HepG2 (cell line): ENCODE data around the gene ADSS1. TPM values are rescaled to one million over a fixed set of nuclear protein-coding genes. Genes with fewer than 3 reads are reported as not detected.

Experiments
- ATAC-seq: fragments of 200-7000 bp; cut with Tn5 transposase; 3 replicates; pipeline ENCODE4 v1.9.1; 2020; ENCODE audit warnings: mild to moderate bottlenecking, moderate library complexity
- BruUV-seq: library from RNA; stranded (reverse); fragments of 400-500 nt; replicated peaks from 2 replicates; lab custom pipeline; 2021; lab: Mats Ljungman, UMichigan
- CTCF ChIA-PET: fragments of 300-600 bp; formaldehyde crosslinking; extraction: SDS; loops from one replicate; lab custom pipeline; 2021; ENCODE audit warnings: low total read pairs, inconsistent platforms, low intra/inter-chr PET ratio; lab: Yijun Ruan, JAX
- POLR2A ChIA-PET: fragments of 350-600 bp; sonication (Branson Sonifier 250); formaldehyde crosslinking; loops from one replicate; lab custom pipeline; 2020; ENCODE audit warnings: antibody characterized with exemption, inconsistent platforms; lab: Yijun Ruan, JAX
- DNase-seq: peaks from one replicate; pipeline ENCODE4 v3.0.0-alpha.2; 2015; ENCODE audit warnings: low spot score
- FAIRE-seq: peaks from 3 replicates; lab custom pipeline; 2011; peaks lifted over from hg19 to GRCh38; lab: Jason Lieb, UNC
- H2AFZ ChIP-seq: one replicate; pipeline ENCODE4 v1.6.1; 2011; ENCODE audit warnings: low read length, inconsistent platforms
- H3K27ac ChIP-seq: fragments of 300-600 bp; 3 replicates; pipeline ENCODE4 v1.8.0; 2011; ENCODE audit warnings: mixed run types, mild to moderate bottlenecking, mixed read lengths, low read length, inconsistent platforms; ENCODE audit not compliant: insufficient read depth; ENCODE audit errors: extremely low read length
- H3K27me3 ChIP-seq, 2 experiments: fragments of 200-600 bp in 1 of 2; 2 replicates in 1 of 2; 3 replicates in 1 of 2; pipeline versions ENCODE4 v1.6.0 to v1.8.0; 2011; ENCODE audit warnings: low read length in 2 of 2, mild to moderate bottlenecking in 2 of 2, moderate library complexity in 2 of 2, inconsistent platforms in 1 of 2; ENCODE audit not compliant: insufficient read depth in 2 of 2, control insufficient read depth in 1 of 2
- H3K36me3 ChIP-seq, 2 experiments: fragments of 200-600 bp in 1 of 2; replicated peaks in 1 of 2; 2 replicates in 1 of 2; 3 replicates in 1 of 2; pipeline versions ENCODE4 v1.5.1 to v1.8.0; 2011; ENCODE audit warnings: low read length in 2 of 2, inconsistent platforms in 1 of 2; ENCODE audit not compliant: insufficient read depth in 2 of 2, control insufficient read depth in 1 of 2
- H3K4me1 ChIP-seq: 2 replicates; pipeline ENCODE4 v1.5.1; 2012; ENCODE audit warnings: low read length, inconsistent platforms; ENCODE audit not compliant: insufficient read depth
- H3K4me2 ChIP-seq: 2 replicates; pipeline ENCODE4 v1.6.0; 2011; ENCODE audit warnings: low read depth, low read length, inconsistent platforms
- H3K4me3 ChIP-seq, 3 experiments: fragments of 200-600 bp in 1 of 3; sonication (generic), shearing (Covaris generic) in 1 of 3; replicated peaks in 1 of 3; 2 replicates each; pipeline ENCODE4 v1.5.1; 2011 to 2016; ENCODE audit warnings: low read length in 3 of 3, inconsistent platforms in 2 of 3, low read depth in 2 of 3, mild to moderate bottlenecking in 2 of 3, control low read depth in 1 of 3, mixed read lengths in 1 of 3; ENCODE audit not compliant: insufficient read depth in 1 of 3
- H3K79me2 ChIP-seq: one replicate; pipeline ENCODE4 v1.6.1; 2011; ENCODE audit warnings: low read length, inconsistent platforms; ENCODE audit not compliant: insufficient read depth
- H3K9ac ChIP-seq: 2 replicates; pipeline ENCODE4 v1.6.0; 2011; ENCODE audit warnings: mild to moderate bottlenecking, low read depth, low read length, inconsistent platforms; ENCODE audit not compliant: insufficient read depth
- H3K9me3 ChIP-seq: 2 replicates; pipeline ENCODE4 v1.5.1; 2012; ENCODE audit warnings: mild to moderate bottlenecking, low read length
- H4K20me1 ChIP-seq: 2 replicates; pipeline ENCODE4 v1.6.0; 2011; ENCODE audit warnings: inconsistent platforms, mild to moderate bottlenecking, low read length, moderate library complexity; ENCODE audit not compliant: insufficient read depth
- AGO2 ChIP-seq: fragments of 200-400 bp; formaldehyde crosslinking; optimal IDR thresholded peaks from 2 replicates; pipeline ENCODE3; 2017; ENCODE audit warnings: mild to moderate bottlenecking, low read depth, low read length, moderate library complexity
- IKZF1 ChIP-seq: fragments of 450-650 bp; IDR thresholded peaks from 2 replicates; pipeline ENCODE4 v1.7.1; 2016
- KDM5B ChIP-seq: sonication (generic); formaldehyde crosslinking; IDR thresholded peaks from 2 replicates; pipeline ENCODE4 v1.4.0; 2020; ENCODE audit warnings: missing genetic modification reagents, mild to moderate bottlenecking, borderline replicate concordance
- POLR2A ChIP-seq, 2 experiments: IDR thresholded peaks; 2 replicates each; pipeline ENCODE4 v1.6.1; 2011; ENCODE audit warnings: low read depth in 2 of 2, low read length in 2 of 2, mild to moderate bottlenecking in 1 of 2, moderate library complexity in 1 of 2; ENCODE audit not compliant: insufficient read depth in 1 of 2
- ZBTB7A ChIP-seq: sonication (generic); formaldehyde crosslinking; IDR thresholded peaks from 2 replicates; pipeline ENCODE4 v1.8.0; 2022; ENCODE audit warnings: mild to moderate bottlenecking, missing genetic modification reagents
- ZC3H13 ChIP-seq: sonication (generic); formaldehyde crosslinking; IDR thresholded peaks from 2 replicates; pipeline ENCODE4 v1.8.1; 2023; ENCODE audit warnings: mild to moderate bottlenecking, missing genetic modification reagents, moderate library complexity
- WGBS: methylation state at CpG from one replicate; pipeline ENCODE4 v1.1.6; 2017; ENCODE audit warnings: low lambda C conversion rate; 5-methylcytosine and 5-hydroxymethylcytosine counted together
- in situ Hi-C: cut with HindIII; loops from 2 replicates; pipeline ENCODE4 v1.10.0; 2017; ENCODE audit warnings: low pct_unique_long_range_greater_than_20kb; ENCODE audit not compliant: extremely low pct_ligation_motif_present
- intact Hi-C: fragments of 100-400 bp; cut with micrococcal nuclease; formaldehyde crosslinking; loops from one replicate; pipeline ENCODE4 v1.10.0; 2022; ENCODE audit not compliant: unreplicated experiment
- polyA plus RNA-seq, 8 experiments: library from polyadenylated mRNA; depleted of rRNA in 3 of 8; stranded (reverse) in 7 of 8; unstranded in 1 of 8; fragments of >200 nt; fragmentation: Illumina TruSeq in 4 of 8; extraction: Trizol in 4 of 8; gene quantifications; 2 replicates each; pipeline versions ENCODE4 v1.2.1 to v1.2.3, GENCODE V29; 2011 to 2016; ENCODE audit warnings: low read depth in 4 of 8, missing spikeins in 1 of 8, mixed read lengths in 1 of 8; ENCODE audit not compliant: insufficient read depth in 1 of 8
- total RNA-seq, 5 experiments: library from RNA; depleted of rRNA; stranded (reverse); fragments of >200 nt; fragmentation: Illumina TruSeq; extraction: Trizol; gene quantifications; 2 replicates each; pipeline ENCODE4 v1.2.3, GENCODE V29; 2016; ENCODE audit warnings: low read depth in 1 of 5
- TF ChIP-seq, protein P1 (sequence below): fragments of 450-650 bp; IDR thresholded peaks from 2 replicates; pipeline ENCODE4 v1.6.1; 2016

The ADSS1 gene
- total and polyA plus RNA-seq, 2 of the 13 experiments (the other 11 are each of a cell fraction or from before 2014, with no cell fraction given): 1.0 to 36.7 TPM

DNA sequence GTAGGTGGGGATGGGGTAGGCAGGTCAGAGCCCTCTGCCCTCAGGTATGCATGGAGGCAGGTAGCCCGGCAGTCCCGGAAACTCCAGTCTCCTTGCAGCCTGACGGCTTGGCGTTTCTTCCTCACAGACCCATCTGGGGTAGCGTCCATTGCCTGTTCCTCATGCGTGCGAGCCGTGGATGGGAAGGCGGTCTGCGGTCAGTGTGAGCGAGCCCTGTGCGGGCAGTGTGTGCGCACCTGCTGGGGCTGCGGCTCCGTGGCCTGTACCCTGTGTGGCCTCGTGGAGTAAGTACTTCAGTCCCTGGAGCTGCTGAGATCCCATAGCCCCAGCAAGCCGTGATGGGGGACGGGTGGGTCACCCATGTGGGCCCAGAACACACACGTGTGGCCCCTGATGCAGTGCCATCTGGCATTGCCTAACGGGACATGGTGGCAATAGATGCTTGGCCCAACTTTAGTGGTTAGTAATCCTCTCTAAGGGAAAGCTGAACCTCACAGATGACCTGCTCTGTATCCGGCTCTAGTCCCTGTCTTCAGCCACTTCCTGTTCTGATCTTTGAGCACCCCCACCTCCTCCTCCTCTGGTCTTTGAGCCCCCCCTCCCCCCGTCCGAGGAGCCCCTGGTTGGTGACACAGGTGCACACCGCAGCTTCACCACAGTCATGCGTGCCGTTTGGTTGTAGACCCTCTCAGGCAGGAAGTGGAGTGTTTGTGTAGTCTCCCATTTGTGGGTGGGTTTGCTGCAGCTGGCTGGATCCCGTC is 32.6 kb downstream of the ADSS1 start (continued):
- TF ChIP-seq, protein P1, sequence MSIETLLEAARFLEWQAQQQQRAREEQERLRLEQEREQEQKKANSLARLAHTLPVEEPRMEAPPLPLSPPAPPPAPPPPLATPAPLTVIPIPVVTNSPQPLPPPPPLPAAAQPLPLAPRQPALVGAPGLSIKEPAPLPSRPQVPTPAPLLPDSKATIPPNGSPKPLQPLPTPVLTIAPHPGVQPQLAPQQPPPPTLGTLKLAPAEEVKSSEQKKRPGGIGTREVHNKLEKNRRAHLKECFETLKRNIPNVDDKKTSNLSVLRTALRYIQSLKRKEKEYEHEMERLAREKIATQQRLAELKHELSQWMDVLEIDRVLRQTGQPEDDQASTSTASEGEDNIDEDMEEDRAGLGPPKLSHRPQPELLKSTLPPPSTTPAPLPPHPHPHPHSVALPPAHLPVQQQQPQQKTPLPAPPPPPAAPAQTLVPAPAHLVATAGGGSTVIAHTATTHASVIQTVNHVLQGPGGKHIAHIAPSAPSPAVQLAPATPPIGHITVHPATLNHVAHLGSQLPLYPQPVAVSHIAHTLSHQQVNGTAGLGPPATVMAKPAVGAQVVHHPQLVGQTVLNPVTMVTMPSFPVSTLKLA: peak; percentile 49; the same call in 1 of the 2 replicates
- TF ChIP-seq AGO2 (peak; percentile 97), KDM5B (CRISPR knock-in tag) (no peak), ZBTB7A (CRISPR knock-in tag) (no peak)

DNA sequence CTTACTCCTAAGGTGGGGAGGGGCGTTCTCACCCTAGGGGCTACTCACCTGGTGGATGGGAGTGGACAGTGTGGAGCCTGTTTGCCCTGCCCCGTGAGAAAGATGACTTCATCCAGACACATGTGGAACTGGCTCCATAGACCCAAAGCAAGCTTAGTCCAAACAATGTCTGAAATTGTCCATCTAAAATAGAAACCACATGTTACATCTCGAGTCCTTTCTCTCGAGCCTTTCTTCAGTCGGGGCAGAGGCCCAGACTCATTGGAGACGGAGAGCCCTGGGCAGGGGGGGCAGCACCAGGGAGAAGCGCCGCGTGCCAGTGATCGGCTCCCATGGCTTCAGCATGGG is 33.2 kb downstream of the ADSS1 start:
- Histone ChIP-seq H2AFZ (no peak overlapping the region), H3K9me3 (no peaks in the 10 kb centered on the region), H3K36me3 (peaks cover 15 to 58% of the 10 kb centered on the region in 2 experiments), H3K4me1 (peaks cover 51% of the 10 kb centered on the region), H4K20me1 (peaks cover 56% of the 10 kb centered on the region), H3K27me3 (no peaks in the 10 kb centered on the region), H3K27ac (no peak overlapping the region), H3K4me3 (no peak overlapping the region), H3K79me2 (peaks cover 62% of the 10 kb centered on the region), H3K4me2 (no peak overlapping the region), H3K9ac (no peak overlapping the region)
- ChIA-PET POLR2A (interaction anchor here (0.6 to 2.2 kb wide), 3 partner anchors 9 to 15 kb away, joined by 4 to 13 read pairs (median 5); no protein-coding TSS in a partner anchor), CTCF (no interaction called here)
- TF ChIP-seq IKZF1 (no peak), POLR2A (IDR thresholded peaks at IDR 0.05; ENCODE audit: insufficient read depth in 1 of 2, low read depth in 2 of 2, low read length in 2 of 2) (peak in 1 of 2 experiments; percentile 10; a peak in 1 of 4 replicates), ZC3H13 (CRISPR knock-in tag) (0 out of 2 replicates have a peak, but pooled peaks have one; percentile 37)
- no peak for DNase-seq
- no TSS peak for BruUV-seq
- in situ Hi-C loops: no loop called here
- ATAC-seq: no peak
- no peak for FAIRE-seq
- intact Hi-C loops: no loop called here
- 97% methylated on average over 9 of the region's 10 CpGs for WGBS
